ENCODE measurements around the gene KLHL20.

DNA sequence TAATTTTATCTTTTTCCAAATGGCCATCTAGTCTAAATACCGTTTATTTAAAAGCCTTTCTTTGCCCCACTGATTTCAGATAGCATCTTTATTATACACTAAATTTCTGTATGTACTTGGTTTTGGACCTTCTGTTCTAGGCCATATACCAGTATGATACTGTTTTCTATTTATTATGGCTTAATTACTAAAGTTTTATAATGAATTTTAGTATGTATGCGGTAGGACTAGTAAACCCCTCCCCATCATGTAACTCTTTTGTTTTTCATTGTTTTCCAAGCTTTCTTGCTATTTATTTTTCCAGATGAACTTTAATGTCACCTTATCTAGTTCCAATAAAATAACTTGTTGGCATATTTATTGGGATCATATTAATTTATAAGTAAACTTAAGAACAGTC is 29.9 kb downstream of the KLHL20 start:
- TF ChIP-seq POLR2A (IDR thresholded peaks at IDR 0.05; ENCODE audit: low read length) = no peak
- TF ChIP-seq, protein P1, sequence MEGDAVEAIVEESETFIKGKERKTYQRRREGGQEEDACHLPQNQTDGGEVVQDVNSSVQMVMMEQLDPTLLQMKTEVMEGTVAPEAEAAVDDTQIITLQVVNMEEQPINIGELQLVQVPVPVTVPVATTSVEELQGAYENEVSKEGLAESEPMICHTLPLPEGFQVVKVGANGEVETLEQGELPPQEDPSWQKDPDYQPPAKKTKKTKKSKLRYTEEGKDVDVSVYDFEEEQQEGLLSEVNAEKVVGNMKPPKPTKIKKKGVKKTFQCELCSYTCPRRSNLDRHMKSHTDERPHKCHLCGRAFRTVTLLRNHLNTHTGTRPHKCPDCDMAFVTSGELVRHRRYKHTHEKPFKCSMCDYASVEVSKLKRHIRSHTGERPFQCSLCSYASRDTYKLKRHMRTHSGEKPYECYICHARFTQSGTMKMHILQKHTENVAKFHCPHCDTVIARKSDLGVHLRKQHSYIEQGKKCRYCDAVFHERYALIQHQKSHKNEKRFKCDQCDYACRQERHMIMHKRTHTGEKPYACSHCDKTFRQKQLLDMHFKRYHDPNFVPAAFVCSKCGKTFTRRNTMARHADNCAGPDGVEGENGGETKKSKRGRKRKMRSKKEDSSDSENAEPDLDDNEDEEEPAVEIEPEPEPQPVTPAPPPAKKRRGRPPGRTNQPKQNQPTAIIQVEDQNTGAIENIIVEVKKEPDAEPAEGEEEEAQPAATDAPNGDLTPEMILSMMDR (IDR thresholded peaks at IDR 0.05) = no peak
- TF ChIP-seq CHD4 (IDR thresholded peaks at IDR 0.05; ENCODE audit: borderline replicate concordance) = no peak

Data from A549 (cell line).